ENCODE results near the gene TBX15.

TBX15 gene

DNA sequence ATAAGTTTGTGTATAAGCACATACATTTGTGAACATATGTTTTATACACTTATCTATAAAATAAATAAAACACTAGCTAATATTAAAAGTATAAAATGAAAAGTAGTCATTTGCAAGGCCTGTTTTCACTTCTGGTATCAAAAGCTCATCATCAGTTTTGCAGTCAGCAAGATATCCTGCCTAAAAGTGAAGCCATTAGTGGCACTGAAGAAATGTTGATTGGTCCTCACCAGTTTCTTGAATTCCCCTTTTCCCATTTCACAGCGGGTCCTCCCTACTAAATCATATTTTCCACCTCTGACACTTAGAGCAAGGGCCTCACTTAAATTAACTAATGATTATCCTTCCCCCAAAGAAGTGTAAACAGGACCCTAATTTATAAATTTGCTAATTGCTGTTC, 6.7 kb downstream of the TBX15 start:
- Histone ChIP-seq H3K4me2 (ENCODE audit: low read depth, low read length, poor library complexity, severe bottlenecking) (no peak overlapping the region), H3F3A (ENCODE audit: insufficient read depth) (no peaks in the 10 kb centered on the region), H3K9ac (ENCODE audit: low read length) (no peak overlapping the region), H3K4me3 (ENCODE audit: insufficient read depth, low read length, poor library complexity, severe bottlenecking) (no peak overlapping the region), H2AFZ (ENCODE audit: low read depth, low read length, severe bottlenecking) (no peak overlapping the region), H3K27me3 (ENCODE audit: low read length) (no peaks in the 10 kb centered on the region), H3K9me2 (replicated peaks; ENCODE audit: insufficient read depth, low read length) (no peaks in the 10 kb centered on the region), H3K27ac (ENCODE audit: low read depth, low read length) (no peak overlapping the region), H3K36me3 (ENCODE audit: low read length) (no peaks in the 10 kb centered on the region), H3K79me2 (ENCODE audit: insufficient read depth, low read length) (no peaks in the 10 kb centered on the region), H4K20me1 (ENCODE audit: low read depth, low read length) (no peaks in the 10 kb centered on the region), H3K9me3 (ENCODE audit: insufficient read depth, low read length) (no peaks in the 10 kb centered on the region)
- TF ChIP-seq, protein P1, sequence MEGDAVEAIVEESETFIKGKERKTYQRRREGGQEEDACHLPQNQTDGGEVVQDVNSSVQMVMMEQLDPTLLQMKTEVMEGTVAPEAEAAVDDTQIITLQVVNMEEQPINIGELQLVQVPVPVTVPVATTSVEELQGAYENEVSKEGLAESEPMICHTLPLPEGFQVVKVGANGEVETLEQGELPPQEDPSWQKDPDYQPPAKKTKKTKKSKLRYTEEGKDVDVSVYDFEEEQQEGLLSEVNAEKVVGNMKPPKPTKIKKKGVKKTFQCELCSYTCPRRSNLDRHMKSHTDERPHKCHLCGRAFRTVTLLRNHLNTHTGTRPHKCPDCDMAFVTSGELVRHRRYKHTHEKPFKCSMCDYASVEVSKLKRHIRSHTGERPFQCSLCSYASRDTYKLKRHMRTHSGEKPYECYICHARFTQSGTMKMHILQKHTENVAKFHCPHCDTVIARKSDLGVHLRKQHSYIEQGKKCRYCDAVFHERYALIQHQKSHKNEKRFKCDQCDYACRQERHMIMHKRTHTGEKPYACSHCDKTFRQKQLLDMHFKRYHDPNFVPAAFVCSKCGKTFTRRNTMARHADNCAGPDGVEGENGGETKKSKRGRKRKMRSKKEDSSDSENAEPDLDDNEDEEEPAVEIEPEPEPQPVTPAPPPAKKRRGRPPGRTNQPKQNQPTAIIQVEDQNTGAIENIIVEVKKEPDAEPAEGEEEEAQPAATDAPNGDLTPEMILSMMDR (IDR thresholded peaks at IDR 0.05; ENCODE audit: insufficient read depth, low read length, poor library complexity, severe bottlenecking): no peak
- no peak for TF ChIP-seq EZH2phosphoT487 (conservative IDR thresholded peaks at IDR 0.05; ENCODE audit: low read length)

DNA sequence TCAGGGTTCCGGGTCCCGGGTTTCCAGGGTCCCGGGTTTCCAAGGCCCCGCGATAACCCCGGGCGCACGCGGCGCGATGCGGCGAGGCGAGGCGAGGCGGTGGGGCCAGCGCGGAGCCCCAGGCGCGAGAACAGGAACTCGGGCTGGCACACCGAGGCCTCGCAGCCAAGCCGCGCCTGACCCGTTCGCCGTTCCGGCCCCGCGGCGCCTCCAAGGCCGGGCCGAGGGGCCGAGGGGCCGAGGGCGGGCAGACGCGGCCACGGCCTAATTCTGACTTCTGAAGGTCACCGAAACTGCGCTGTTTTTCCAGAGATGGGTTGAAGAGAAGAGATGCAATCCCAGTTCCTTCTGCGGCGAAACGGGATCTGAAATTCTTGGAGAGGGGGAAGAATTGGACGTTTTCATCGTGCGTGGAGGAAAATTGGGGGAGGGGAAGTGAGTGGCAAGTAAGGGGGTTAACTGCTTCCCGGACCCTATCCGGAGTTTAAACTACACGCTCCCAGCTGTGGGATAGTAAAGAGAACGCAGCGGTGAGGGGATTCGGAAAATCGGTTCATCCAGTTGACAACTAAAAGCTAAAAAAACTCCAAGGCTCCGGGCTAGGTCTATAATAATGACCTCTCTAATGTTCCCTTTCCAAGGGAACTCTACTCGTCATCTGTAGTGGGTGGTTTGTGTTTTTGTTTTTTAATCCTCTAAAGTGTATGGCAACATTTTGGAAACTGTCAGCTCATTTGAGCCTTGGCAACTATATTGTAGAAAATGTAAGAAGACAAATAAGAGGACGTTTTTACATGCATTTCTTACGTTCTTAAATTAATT, 8.2 kb downstream of the TBX15 start:
- H3K9me3 ChIP-seq (ENCODE audit: insufficient read depth, low read length): no peaks in the 10 kb centered on the region
- no peaks in the 10 kb centered on the region for H4K20me1 ChIP-seq (ENCODE audit: low read depth, low read length)
- H3K27me3 ChIP-seq (ENCODE audit: low read length): no peaks in the 10 kb centered on the region
- H3K4me2 ChIP-seq (ENCODE audit: low read depth, low read length, poor library complexity, severe bottlenecking): no peak overlapping the region
- H2AFZ ChIP-seq (ENCODE audit: low read depth, low read length, severe bottlenecking): no peak overlapping the region
- no peaks in the 10 kb centered on the region for H3F3A ChIP-seq (ENCODE audit: insufficient read depth)
- H3K79me2 ChIP-seq (ENCODE audit: insufficient read depth, low read length): no peaks in the 10 kb centered on the region
- TF ChIP-seq, protein P1 (IDR thresholded peaks at IDR 0.05; ENCODE audit: insufficient read depth, low read length, poor library complexity, severe bottlenecking): no peak
- TF ChIP-seq EZH2phosphoT487 (conservative IDR thresholded peaks at IDR 0.05; ENCODE audit: low read length): no peak
- H3K4me3 ChIP-seq (ENCODE audit: insufficient read depth, low read length, poor library complexity, severe bottlenecking): no peak overlapping the region
- no peaks in the 10 kb centered on the region for H3K9me2 ChIP-seq (replicated peaks; ENCODE audit: insufficient read depth, low read length)
- H3K36me3 ChIP-seq (ENCODE audit: low read length): no peaks in the 10 kb centered on the region
- H3K9ac ChIP-seq (ENCODE audit: low read length): no peak overlapping the region
- H3K27ac ChIP-seq (ENCODE audit: low read depth, low read length): no peak overlapping the region

DNA sequence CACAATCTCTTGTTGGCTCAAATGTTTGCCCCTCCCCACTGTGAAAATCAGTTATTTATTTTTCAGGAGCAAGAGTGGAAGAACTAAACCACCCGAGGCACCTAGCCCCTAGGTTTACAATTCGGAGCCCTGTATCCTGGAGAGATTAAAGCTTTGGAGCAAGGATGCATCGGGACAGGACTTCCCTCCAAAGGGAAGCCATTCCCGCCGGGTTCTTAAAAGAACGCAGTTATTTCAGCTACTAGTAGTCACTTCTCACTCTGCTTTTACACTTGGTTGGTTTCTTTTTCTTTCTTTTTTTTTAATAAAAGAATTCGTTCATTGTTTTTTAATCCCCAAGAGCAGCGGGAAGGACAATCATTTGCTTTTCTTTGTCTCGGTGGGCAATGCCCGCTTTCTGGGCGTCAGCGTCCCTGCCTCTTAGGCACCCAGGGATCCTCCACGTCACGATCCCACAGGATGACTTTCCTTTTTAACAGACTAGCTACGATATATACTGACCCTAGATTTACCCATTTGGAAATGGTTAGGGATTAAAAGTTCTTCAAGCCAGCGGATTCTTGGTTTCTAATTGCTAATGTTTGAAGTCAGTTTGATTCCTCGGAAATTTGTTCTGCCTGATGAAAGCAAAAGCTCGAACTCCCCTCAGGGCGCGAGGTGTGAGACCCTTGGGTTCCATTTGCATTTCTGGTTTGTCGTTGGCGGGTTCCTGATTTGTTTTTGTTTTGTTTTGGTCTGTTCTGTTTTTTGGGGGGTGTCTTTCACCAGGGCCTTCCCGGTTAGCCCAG, 9.0 kb downstream of the TBX15 start:
- Histone ChIP-seq H3F3A (ENCODE audit: insufficient read depth) (no peaks in the 10 kb centered on the region), H3K4me3 (ENCODE audit: insufficient read depth, low read length, poor library complexity, severe bottlenecking) (no peak overlapping the region), H3K27me3 (ENCODE audit: low read length) (no peaks in the 10 kb centered on the region), H3K9me3 (ENCODE audit: insufficient read depth, low read length) (no peaks in the 10 kb centered on the region), H4K20me1 (ENCODE audit: low read depth, low read length) (no peaks in the 10 kb centered on the region), H3K36me3 (ENCODE audit: low read length) (no peaks in the 10 kb centered on the region), H3K27ac (ENCODE audit: low read depth, low read length) (no peak overlapping the region), H3K9ac (ENCODE audit: low read length) (no peak overlapping the region), H2AFZ (ENCODE audit: low read depth, low read length, severe bottlenecking) (no peak overlapping the region), H3K9me2 (replicated peaks; ENCODE audit: insufficient read depth, low read length) (no peaks in the 10 kb centered on the region), H3K4me2 (ENCODE audit: low read depth, low read length, poor library complexity, severe bottlenecking) (no peak overlapping the region), H3K79me2 (ENCODE audit: insufficient read depth, low read length) (no peaks in the 10 kb centered on the region)
- no peak for TF ChIP-seq EZH2phosphoT487 (conservative IDR thresholded peaks at IDR 0.05; ENCODE audit: low read length)
- TF ChIP-seq, protein P1 (IDR thresholded peaks at IDR 0.05; ENCODE audit: insufficient read depth, low read length, poor library complexity, severe bottlenecking): no peak

All from SU-DHL-6 (cell line).